HG03565 (cell line): ENCODE measurements around the gene SAA2.
A peak's percentile ranks its signal among the peaks of the same experiment; 100 is the strongest.
"Not testable (repeated sequence)": the region's sequence is repeated elsewhere in the genome, so short reads cannot be mapped to it uniquely, and the experiment has no call there.

Source experiments
- ATAC-seq: cut with Tn5 transposase; IDR thresholded peaks from one replicate; pipeline ENCODE4 v1.9.1; 2021; ENCODE audit warnings: mild to moderate bottlenecking, moderate library complexity; ENCODE audit not compliant: unreplicated experiment

SAA2 gene

GRCh38 chr11:18203723-18204122, 44.7 kb downstream of the SAA2 start:
- ATAC-seq = peak; percentile 43

- ATAC-seq = not testable (repeated sequence)
Measured at GRCh38 chr11:18197738-18198137, 50.7 kb downstream of the SAA2 start.

DNA sequence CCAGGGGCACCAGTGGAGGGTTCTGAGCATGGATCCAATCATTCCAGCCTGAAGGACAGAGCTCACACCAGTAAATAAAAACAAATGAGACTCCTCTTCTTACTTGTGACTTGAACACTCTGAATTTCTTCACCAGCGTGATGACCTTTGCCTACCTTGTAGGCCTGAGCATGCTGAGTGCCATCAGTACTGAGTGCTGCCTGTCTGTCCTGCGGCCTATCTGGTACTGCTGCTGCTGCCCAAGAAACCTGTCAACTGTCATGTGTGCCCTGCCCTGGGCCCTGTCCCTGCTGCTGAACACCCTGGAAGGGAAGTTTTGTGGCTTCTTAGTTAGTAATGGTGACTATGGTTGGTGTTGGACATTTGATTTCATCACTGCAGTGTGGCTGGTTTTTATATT, 51.9 kb downstream of the SAA2 start:
- ATAC-seq = no peak
